Femur (tissue), 1 donor: ENCODE results near the gene BEND4.
A peak's percentile ranks its signal among the peaks of the same experiment; 100 is the strongest.
"Not testable (repeated sequence)": the region's sequence is repeated elsewhere in the genome, so short reads cannot be mapped to it uniquely, and the experiment has no call there.

Experiments
- DNase-seq: peaks from one replicate; pipeline ENCODE4 v3.0.0-alpha.2; 2017

Gene BEND4

GRCh38 chr4:42152507-42153504, at the start of gene BEND4:
Gene BEND4, minus strand, starts transcription at chr4:42152655. Its CDS starts 512 bp downstream, at chr4:42152143.
- DNase-seq: peak; percentile 39

GRCh38 chr4:42197341-42197740, 44.9 kb upstream of the BEND4 start:
- no peak for DNase-seq

GRCh38 chr4:42172921-42173320, 20.5 kb upstream of the BEND4 start:
- DNase-seq: no peak

GRCh38 chr4:42172128-42172790, 19.8 kb upstream of the BEND4 start:
- DNase-seq: no peak

GRCh38 chr4:42167709-42168108, 15.3 kb upstream of the BEND4 start:
- DNase-seq: no peak

GRCh38 chr4:42166186-42166585, 13.7 kb upstream of the BEND4 start:
- DNase-seq: not testable (repeated sequence)

GRCh38 chr4:42159271-42160001, 7.0 kb upstream of the BEND4 start:
- DNase-seq: no peak

GRCh38 chr4:42151568-42152506, 618 bp downstream of the BEND4 start:
- peak; percentile 45 for DNase-seq

GRCh38 chr4:42150653-42151567, 1.5 kb downstream of the BEND4 start:
- no peak for DNase-seq

GRCh38 chr4:42149004-42149403, 3.5 kb downstream of the BEND4 start:
- DNase-seq: no peak

GRCh38 chr4:42148425-42148824, 4.0 kb downstream of the BEND4 start:
- no peak for DNase-seq

- no peak for DNase-seq
These were observed 8.4 kb downstream of the BEND4 start for GRCh38 chr4:42144028-42144427.

GRCh38 chr4:42142591-42142990, 9.9 kb downstream of the BEND4 start:
- DNase-seq: no peak

GRCh38 chr4:42136371-42136770, 16.1 kb downstream of the BEND4 start:
- DNase-seq: no peak

- no peak for DNase-seq
These were observed 19.4 kb downstream of the BEND4 start for GRCh38 chr4:42133006-42133405.

GRCh38 chr4:42132099-42132498, 20.4 kb downstream of the BEND4 start:
- DNase-seq: no peak

GRCh38 chr4:42123071-42123644, 29.3 kb downstream of the BEND4 start:
- no peak for DNase-seq

- no peak for DNase-seq
These were observed 30.2 kb downstream of the BEND4 start for GRCh38 chr4:42122237-42122636.

- DNase-seq: no peak
These were observed 32.6 kb downstream of the BEND4 start for GRCh38 chr4:42119886-42120285.

GRCh38 chr4:42112846-42113245, 39.6 kb downstream of the BEND4 start:
- DNase-seq: no peak

- no peak for DNase-seq
These were observed 47.9 kb downstream of the BEND4 start for GRCh38 chr4:42104521-42104920.
